Bone marrow (tissue), 2 donors: ENCODE data around the gene LCTL.
A peak's percentile ranks its signal among the peaks of the same experiment; 100 is the strongest.
"Not testable (repeated sequence)": the region's sequence is repeated elsewhere in the genome, so short reads cannot be mapped to it uniquely, and the experiment has no call there.

Source experiments
- DNase-seq, 2 donors: peaks; one replicate each; lab custom pipeline; 2025; lab: John Stamatoyannopoulos, UW

Gene LCTL

GRCh38 chr15:66564136-66565041, 1.4 kb downstream of the LCTL start:
- no peak for DNase-seq

GRCh38 chr15:66563566-66564110, 2.2 kb downstream of the LCTL start:
- DNase-seq = no peak

- DNase-seq = no peak
Measured at GRCh38 chr15:66563126-66563525, 2.7 kb downstream of the LCTL start.

DNA sequence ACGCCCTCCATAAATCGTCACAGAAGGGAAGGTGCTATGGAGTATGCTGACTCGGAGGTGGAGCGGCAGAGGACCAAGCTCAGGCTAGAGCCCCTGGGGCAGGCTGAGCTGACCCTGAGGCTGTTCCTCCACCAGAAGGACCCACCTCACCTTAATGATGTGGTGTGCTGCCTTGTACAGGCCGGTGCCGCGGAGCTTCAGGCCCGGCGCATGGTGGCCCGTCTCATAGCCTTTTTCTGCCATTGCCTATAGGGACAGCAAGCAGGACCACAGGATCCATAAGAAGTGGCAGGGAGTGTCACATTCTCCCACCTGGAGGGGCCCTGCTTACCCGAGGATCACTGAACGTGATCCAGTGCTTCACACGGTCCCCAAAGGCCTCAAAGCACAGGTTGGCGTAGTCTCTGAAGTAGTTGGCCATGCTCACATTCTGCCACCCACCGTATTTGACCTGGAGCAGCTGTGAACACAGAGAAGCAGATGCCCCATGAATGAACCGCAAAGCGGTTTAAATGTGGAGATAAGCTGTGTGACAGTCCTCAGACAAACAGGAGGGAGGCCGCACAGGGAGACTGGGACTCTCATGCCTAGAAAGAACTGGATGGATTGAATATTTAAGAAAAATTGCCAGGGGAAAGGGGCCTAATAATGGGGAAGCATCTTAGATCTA, 4.8 kb downstream of the LCTL start:
- no peak for DNase-seq

DNA sequence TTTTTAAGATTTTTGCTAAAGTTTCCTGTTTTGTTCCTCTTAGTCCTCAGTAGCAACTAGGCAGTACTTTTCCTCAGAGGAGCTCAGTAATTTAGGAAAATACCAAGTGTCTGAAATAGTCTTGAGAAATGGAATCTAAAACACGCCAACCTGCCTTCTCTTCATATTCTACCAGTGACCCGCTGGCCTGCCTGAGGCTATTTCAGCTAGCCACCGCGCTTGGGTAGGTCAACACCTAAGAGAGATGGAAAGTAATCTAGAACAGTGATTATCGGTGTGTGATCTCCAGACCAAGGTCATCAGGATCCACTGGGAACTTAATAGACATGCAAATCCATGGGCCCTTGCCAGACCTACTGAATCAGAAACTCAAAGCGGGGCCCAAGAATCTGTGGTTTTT, 7.5 kb downstream of the LCTL start:
- DNase-seq = no peak

DNA sequence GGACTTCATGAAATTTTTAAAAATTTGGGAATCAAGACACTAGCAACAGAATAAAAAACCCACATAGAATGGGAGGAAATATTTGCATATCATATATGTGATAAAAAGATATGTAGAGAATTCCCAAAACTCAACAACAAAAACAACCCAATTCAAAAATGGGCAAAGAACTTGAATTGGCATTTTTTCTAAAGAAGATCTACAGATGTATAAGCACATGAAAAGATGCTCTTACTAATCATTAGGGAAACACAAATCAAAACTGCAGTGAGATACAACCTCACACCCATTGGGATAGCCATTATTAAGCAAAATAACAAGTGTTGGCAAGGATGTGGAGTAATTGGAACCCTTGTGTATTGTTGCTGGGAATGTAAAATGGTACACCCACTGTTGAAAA, 10.1 kb downstream of the LCTL start:
- DNase-seq = no peak

- DNase-seq = no peak
Measured at GRCh38 chr15:66545255-66545654, 20.5 kb downstream of the LCTL start.

DNA sequence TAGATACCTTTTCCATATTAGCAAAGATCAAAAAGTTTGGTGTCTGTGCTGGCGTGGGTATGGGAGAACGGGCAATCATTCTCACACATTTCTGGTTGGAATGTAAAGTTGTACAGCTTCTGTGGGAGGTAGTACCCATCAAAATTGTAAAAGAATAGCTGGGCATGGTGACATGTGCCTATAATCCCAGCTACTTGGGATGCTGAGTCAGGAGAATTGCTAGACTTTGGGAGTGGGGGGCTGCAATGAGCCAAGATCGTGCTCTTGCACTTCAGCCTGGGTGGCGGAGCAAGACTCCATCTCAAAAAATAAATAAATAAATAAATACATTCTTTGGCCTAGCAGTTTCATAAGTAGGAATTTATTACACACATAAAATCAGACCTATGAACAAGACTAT, 22.9 kb downstream of the LCTL start:
- no peak for DNase-seq

GRCh38 chr15:66535056-66535455, 30.7 kb downstream of the LCTL start:
- DNase-seq = no peak

DNA sequence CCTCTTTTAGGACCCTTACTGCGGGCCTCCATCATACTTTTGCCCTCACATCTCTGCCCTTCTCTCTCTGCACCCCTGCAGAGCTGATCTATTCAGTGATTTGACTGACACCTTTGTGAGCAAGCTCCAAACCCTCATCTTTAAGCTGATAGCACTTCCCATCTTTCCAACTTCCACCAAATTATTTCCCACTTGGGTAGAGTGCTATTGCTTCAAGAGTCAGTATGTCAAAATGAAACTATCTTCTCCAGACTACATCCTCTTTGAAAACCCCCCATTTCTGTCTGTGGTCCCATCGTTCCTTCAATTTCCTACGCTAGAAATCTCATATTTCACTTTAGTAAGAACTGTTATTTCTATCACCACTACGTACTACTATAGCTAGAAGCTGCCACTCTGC, 41.0 kb downstream of the LCTL start:
- no peak for DNase-seq

DNA sequence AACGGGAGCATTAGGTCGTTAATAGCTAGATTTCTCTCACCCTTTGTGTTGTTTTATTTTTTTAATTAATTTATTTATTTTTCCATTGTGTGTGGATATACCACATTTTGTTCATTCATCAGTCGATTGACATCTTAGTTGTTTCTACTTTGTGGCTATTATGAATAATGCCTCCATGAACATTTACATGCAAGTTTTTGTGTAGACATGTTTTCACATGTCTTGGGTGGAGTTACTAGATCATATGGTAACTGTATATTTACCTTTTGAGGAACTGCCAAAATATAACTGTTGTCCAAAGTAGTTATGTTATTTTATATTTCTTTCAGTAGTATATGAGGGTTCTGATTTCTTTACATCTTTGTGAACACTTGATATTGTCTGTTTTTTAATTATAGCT, 41.9 kb downstream of the LCTL start:
- no peak for DNase-seq

- no peak for DNase-seq
Measured at GRCh38 chr15:66515901-66516322, 49.9 kb downstream of the LCTL start.

DNA sequence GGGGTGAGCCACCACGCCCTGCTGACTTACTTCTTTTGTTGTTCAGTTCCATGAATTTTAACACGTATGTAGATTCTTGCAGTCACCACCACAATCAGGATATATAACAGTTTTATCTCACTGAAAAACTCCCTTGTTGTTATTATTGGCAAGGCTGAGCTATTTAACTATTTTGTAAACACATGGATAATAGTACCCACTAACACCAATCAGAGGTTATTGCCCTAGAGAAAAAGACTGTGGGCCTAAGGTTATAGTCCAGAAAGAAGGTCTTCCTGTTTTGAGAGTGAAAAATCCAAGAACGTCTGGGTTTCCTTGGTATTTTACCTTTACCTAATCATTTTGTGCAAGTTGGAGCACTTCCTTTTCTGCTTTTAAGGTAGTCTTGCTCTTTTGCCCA, 51.2 kb downstream of the LCTL start:
- no peak for DNase-seq

- no peak for DNase-seq
Measured at GRCh38 chr15:66508293-66508883, 57.4 kb downstream of the LCTL start.

GRCh38 chr15:66505818-66506217, 60.0 kb downstream of the LCTL start:
- no peak for DNase-seq

- DNase-seq = no peak
Measured at GRCh38 chr15:66505430-66505811, 60.4 kb downstream of the LCTL start.

GRCh38 chr15:66504563-66505429, 61.0 kb downstream of the LCTL start, which contains the start of the genes RPL4 and ZWILCH:
RPL4 (minus strand) TSS chr15:66504855; CDS start chr15:66504790, 65 bp downstream.
ZWILCH (plus strand) TSS chr15:66505326; CDS start chr15:66505339, 13 bp downstream.
- DNase-seq = peak; percentile 52 to 88

- DNase-seq = no peak
Measured at GRCh38 chr15:66503780-66504562, 61.8 kb downstream of the LCTL start.

DNA sequence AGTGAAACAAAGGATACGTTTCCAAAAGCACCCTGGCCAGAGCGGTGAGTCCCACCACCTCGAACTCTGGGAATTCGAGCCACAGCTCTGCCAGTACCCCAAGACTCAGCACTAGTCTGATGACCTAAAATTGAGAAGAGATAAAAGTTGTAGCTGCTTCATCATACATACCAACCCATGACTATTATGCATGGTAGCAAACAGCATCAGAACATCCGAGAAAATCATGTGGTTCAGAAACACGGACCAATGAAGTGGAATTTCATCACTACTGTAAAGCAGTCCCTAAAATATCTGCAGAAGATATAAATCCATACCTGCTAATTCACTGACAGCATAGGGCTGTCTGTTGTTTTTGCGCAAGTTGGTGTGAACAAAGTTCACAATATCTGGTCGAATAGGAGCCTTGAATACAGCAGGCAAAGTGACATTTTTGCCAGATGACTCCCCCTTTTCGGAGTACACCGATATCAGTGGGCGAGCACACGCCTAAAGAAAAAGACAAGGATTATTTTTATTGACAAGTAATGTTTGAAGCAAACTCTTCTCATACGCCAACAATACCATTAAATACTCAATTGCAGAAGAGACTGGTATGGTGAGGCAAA, 62.7 kb downstream of the LCTL start:
- DNase-seq = not testable (repeated sequence)

GRCh38 chr15:66502491-66502890, 63.3 kb downstream of the LCTL start:
- no peak for DNase-seq
